ENCODE data around the gene KCNJ12. TPM values are rescaled to one million over a fixed set of nuclear protein-coding genes. Genes with fewer than 3 reads are reported as not detected.
"Not testable (repeated sequence)": the region's sequence is repeated elsewhere in the genome, so short reads cannot be mapped to it uniquely, and the experiment has no call there.

The KCNJ12 gene
- total RNA-seq, 1 donor from 2014 or later, result 0.51 TPM

DNA sequence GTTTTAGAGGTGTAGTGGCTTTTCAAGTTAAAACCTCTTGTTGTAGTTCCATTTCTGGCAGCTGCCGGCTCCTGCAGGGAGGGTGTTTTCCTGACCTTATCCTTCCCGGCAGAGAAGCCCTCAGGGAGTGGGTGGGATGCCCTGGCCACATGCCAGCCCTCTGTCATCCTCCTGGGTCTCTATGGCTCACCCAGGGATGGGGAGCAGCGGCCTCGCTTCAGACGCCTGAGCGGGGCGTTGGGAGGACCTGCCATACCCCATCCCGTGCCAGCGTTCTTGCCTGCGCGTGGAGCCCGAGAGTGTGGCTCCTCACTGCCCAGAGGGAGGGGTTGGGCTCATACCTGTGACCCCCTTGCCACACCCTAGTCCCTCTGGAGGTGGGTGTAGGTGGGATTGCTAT is 11.9 kb downstream of the KCNJ12 start:
- DNase-seq, result no peak

DNA sequence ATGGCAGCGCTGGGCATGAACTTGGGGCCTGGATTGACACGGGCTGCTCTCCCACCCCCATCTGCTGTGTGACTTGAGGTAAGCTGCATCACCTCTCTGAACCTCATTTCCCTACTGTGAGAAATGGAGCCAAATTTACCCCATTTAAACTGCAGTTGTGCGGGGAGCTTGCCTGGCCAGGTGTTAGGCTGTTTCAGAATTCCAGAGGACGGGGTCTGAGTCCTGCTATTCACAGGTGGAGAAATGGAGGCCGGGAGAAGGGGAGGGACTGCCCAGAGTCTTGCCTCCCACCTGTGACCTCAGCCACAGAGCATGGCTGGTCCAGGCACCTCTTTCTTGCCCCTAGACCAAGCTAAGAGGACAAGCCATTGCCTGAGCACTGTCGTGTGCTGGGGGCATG is 12.8 kb downstream of the KCNJ12 start:
- DNase-seq, result no peak

DNA sequence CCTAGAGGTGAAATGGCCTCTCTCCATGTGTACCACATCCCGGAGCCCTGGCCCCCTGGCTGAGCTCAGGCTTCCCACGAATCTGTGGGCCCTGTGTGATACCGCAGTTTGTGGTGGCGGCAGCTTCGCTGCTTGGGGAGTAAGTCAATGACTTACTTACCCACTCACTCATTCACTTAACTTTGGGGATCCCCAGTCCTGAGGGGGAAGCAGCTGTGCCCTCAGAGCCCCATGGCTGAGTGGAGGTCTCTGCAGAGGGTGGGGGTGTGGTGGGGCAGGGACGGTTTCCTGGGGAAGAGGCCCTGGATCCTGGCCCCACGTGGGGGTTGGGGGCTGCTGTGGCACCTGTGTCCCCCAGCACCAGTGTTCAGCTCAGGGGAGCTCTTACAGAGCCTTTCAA is 13.2 kb downstream of the KCNJ12 start:
- no peak for DNase-seq

DNA sequence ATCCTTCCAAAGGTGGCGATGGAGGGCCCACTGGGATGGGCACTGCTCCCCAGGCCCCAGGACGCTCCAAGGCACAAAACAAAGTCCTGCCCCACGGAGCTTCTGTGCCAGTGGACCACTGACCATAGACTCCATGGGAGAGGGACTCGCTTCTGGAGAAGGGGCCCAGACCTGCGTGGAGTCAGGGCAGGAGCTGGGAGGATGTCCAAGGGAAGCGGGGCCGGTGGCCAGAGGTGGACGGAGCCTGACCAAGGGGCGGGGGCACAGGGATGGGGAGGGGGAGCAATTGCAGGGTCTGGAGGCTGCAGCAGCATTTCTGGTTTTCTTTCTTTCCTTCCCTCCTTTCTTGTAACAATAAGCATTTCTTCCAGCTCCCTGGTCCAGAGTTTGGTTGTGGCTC is 14.1 kb downstream of the KCNJ12 start:
- no peak for DNase-seq

DNA sequence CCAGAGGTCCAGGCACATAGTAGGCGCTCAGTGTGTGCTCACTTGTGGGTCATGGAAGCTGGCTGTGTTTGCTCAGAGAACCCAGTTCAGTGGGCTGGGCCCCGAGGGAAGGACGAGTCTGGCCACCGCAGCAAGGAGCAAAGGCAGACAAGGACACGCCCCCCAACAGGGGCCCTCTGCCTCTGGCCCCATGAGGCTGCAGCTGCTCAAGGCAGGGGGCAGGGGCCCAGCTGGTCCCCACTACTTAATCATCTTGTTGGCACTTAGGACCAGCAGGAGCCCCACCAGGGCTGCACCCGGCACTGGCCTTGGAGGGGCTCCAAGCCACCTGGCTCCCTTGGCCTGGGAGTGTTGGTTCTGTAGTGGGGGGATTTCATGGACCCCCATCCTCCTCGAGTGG is 16.1 kb downstream of the KCNJ12 start:
- no peak for DNase-seq

DNA sequence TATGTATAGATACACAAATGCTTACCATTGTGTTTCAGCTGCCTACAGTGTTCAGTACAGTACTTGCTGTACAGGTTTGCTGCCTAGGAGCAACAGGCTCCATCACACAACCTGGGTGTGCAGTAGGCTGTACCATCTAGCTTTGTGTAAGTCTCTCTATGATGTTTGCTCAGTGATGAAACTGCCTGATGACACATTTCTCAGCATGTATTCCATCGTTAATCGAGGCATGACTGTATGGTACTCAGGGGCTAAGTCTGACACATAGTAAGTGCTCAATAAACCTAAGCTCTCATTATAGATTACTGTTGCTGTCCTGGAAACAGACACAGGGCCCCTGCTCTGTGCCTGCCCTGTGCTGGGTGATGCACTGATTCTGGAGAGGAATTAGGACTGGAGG is 18.1 kb downstream of the KCNJ12 start:
- DNase-seq, result no peak

DNA sequence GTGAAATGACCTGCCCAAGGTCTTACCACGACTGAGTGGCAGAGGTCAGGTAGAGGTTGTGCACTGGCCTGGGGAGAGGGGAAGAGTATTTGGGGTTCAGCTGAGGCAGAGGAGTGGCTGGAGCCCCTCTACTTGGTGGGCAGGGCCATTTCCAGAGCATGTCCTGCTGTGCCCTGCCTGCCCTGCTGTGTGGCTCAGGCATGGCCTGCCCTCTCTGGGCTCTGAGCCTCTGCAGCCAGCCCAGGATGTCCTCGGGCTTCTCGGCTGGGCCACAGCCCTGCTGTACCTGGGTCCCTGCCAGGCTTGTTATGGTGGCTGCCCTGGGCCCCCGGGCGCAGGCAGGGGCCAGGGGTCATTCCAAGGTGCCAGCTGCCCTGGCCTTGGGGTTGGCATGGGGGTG is 19.6 kb downstream of the KCNJ12 start:
- DNase-seq, result no peak

DNA sequence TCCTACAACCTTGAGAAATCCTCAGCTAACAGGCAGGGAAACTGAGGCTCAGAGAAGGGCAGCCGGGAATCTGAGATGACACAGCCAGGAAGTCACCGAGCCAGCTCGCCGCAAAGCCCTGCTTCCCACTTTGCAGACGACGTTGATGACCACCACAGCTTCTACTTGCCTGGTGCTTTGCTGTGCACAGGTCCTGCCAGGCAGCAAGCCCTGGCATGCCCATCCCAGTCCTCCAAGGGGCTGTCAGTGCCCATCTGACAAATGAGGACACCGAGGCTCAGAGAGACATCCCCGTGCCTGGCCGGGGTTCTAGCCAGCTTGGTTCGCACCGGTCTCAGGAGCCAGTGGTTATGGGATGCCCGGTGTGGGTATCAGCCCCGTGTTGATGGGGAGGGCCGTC is 20.1 kb downstream of the KCNJ12 start:
- DNase-seq, result no peak

DNA sequence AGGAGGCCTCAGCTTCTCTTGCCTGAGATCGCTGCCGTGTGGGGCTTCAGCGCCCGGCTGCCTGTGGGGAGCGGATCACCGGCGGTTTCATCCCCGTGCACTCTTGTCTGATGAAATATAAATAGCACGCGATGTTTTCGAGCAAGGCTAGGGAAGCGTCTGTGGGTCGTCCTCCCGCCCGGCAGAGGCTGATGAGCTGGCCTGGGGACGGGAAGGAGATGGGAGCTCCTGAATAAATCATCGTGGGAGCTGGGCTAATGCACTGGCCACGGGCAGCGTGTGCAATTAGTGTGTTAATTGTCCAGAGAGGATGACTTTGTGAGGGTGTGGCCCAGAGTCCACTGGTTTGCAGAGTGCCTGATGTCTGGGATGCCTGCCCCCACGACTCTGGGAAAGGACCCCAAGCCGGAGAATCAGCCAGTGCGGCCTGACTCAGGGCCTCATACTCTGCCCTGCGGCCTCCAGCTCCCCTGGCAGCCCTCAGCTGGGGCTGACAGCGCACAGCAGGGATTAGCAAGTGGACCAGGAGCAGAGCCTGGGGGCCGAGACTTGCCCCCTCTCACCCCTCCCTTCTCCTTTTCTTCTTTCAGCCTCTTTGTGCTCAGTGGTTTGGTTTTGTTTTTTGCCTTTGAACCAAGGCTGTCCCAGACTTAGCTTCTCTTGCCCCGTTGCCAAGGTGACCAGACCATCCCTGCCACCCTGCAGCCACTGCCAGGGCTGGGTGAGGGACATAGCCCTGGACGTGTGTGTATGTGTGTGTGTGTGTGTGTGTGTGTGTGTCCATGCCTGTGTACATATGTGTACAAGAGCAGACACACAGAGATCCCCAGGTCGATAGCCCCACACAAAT is 21.4 kb downstream of the KCNJ12 start:
- DNase-seq, result no peak

DNA sequence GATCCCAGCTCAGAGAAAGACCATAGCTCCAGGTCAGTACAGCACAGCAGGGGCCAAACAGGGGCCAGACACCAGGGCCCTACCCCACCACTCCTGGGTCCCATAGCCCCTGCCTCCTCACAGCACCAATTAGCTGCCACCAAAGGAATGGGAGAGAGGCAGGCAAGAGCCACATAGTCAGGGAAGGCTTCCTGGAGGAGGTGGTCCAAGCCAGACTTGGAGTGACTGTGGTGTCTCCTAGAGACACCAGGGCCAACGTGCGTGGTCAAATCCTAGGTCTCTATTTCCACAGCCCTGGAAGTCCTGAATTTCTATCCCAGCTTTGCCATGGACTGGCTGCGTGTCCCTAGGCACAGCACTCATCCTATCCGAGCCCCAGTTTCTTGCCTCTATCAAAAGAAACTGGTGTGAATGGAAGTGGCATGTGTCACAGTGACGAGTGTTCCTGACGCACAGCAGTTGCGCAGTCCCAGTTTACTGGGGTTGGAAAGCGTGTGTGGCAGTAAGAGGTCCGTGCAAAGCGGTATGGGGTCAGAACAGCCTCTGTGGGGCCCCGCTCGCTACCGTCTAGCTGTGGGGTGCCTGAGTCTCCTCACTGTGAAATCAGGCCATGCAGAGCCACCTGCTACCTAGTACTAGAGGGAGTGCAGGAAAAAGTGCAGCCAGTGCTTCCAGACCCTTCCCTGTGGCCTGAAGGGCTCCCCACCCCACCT is 23.5 kb downstream of the KCNJ12 start:
- DNase-seq, result no peak

DNA sequence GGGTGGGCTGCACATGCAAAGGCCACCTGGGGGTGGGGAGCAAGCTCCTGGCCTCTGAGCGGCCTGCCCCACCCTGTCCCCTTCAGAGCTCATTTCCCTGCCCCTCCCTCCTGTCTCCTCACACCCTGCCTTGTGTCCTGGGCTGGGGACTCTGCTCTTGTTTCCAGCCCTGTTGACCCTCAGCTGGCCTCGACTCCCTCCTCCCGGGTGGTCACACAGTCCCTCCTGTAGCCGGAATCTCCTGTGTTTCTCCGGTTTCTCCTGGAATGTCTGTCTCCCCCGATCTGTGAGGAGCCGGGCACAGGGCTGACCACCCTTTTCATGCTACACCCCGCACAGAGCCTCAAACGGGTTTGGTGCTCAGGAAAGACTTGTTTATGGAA is 24.0 kb downstream of the KCNJ12 start:
- DNase-seq, result not testable (repeated sequence)

DNA sequence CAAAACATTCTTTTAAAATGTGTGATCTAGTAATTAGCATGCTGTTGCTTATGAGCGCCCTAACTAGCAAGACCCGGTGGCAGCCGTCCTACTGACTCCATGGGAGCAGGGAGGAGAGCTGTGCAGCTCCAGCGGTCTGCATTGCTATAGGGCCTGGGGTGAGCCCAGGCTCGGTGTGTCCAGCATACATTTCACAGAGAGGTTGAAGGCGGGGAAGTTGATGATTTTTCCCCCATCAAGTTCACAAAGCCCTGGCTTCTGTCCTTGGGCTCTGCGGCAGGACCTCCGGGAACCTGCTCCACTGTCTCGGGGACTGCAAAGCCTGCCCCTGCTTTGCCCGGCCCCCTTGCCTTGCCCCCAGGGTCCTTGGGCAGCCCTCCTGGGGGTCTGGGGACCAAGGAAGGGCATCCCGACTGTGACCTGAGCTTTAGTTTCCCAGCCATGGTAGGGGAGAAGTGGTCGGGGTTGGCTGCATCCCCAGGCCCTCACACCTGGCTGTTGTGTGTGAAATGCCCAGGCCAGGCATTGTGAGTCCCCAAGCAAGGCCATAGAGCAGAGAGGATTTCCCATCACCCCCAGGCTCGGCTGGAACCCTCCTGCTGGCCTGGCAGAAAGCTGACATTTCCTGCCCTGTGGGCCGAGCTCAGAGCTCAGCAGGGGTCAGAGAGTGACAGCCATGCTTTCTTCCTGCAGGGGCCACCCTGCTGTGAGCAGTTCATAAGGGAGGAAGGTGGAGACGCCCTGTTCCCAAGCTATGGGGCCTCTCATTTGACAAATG is 24.8 kb downstream of the KCNJ12 start:
- no peak for DNase-seq

DNA sequence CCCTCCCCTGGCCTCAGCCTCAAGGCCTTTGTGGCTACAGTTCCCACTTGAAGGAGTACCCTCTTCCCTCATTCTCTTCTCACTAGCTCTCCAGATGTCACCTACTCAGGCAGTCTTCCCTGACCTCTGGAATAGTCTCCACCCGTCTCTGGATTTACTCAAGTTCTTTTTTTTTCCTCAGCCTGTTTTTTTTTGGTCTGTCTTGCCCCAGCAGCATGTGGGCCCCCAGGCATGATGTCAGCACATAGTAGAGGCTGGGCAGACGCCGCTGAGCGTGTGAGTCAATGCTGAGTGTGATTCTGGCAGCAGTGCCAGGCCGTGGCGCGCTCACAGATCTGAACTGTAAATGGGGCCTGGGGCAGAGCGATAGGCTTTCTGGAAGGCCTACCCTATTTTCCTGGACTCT is 26.0 kb downstream of the KCNJ12 start:
- peak; percentile 62 for DNase-seq

DNA sequence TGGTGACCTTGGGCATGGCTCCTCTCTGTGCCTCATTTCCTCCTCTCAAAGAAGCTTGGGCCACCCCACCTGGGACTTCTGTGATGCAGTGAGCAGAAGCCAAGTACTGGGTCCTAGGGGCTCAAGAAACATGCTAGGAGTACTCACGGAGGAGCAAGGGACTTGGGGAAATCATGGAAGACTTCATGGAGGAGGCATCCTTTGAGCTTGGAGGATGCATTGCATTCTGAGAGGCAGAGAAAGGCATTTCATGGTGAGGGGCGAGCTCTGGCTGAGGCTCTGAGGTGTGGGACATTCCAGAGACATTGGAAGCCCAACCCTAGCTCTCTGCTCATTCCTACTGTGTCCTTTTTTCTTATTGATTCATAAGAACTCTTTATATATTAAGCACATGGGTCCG is 26.8 kb downstream of the KCNJ12 start:
- DNase-seq, result not testable (repeated sequence)

DNA sequence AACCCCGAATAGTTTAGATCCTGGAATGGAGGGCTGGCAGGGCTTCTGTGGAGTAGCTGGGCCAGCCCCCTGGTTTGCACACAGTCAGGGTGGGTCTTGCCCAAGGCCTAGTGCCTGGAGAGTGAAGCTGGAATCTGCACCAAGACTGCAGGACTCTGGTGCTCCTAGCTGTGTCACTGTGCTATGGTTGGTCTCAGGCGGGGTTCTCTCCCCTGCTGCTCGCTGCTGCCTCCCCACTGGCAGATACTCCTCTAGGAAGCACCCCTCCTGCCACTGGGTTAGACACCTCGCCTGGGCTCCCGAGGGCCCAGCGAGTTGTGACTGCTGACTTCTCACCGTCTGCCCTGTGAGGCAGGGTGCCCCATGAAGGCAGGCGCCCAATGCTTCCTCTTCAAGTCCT is 27.9 kb downstream of the KCNJ12 start:
- not testable (repeated sequence) for DNase-seq

DNA sequence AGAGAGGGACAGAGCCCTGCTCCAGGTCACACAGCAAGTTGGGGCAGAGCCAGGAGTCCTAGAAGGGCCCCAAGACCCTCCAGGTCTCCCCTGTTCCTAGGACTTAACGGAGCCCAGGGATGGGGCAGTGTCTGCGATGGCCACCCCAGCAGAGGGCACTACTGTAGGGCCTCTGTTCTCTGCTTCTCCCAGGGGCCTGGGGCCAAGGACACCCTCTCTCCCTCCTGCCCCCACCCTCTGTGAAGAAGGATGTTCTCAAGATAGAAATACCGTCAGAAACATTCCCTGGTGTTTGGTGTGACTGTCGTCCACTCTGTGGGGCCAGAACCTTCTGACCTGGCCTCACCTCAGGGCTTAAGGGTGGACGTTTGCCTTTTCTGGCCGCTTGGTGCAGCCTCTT is 28.4 kb downstream of the KCNJ12 start:
- DNase-seq, result not testable (repeated sequence)

DNA sequence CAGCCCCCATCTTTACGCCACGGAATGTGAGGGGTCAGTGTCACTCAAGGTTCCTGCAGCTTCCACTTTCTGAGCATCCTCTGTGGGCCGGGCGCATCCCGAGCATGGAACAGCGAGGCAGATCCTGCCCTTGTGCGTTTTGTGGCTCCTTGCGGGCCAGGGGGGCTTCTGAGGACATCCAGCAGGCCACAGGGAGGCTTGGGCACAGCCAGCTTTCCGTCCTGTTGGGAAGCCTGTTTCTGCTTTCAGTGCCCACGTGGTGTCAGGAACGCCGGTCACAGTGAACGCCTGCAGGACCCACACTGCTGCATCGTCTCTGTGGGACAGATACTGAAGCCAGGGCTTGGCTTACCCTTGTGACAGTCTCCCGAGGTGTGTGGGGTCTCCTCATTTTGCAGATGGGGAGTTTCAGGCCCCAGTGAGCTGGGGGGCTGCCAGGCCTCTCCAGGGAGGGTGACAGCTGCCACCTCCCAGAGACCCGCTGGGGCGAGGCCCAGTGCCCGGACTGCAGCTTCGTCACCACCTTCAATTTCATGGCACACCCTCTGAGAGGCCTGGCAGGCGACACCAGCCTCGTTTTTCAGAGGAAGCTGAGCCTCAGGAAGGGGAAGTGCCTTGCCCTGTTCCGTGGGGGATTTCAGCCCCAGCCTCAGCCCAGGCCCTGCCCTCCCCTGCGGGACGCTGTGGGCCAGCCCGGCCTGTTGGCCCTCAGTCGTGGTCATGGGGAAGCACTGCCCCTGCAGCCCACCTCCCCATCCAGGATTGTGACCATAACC is 29.0 kb downstream of the KCNJ12 start:
- not testable (repeated sequence) for DNase-seq

DNA sequence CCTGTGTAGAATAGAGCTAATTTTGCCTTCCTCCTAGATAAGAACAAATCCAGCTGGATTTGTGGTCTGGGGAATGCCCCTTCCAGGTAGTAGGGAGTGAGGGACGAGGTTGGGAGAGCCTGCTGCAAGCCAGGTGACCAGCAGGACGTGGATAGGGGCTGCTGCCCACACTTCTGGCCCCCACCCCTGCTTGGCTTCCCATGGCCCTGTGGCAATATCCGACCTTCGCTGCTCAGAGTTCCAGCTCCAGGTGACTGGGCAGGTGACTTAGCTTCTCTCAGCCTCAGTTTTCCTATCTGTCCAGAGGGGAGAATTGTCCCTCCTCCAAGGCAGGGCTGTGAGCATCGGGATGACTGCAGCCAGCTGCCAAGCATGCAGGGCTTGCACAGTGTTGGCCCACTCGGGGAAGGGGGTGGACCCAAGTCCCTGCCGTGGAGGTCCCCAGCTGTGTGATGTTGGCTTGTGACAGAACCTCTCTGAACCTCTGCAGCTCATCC is 29.8 kb downstream of the KCNJ12 start:
- DNase-seq, result not testable (repeated sequence)

DNA sequence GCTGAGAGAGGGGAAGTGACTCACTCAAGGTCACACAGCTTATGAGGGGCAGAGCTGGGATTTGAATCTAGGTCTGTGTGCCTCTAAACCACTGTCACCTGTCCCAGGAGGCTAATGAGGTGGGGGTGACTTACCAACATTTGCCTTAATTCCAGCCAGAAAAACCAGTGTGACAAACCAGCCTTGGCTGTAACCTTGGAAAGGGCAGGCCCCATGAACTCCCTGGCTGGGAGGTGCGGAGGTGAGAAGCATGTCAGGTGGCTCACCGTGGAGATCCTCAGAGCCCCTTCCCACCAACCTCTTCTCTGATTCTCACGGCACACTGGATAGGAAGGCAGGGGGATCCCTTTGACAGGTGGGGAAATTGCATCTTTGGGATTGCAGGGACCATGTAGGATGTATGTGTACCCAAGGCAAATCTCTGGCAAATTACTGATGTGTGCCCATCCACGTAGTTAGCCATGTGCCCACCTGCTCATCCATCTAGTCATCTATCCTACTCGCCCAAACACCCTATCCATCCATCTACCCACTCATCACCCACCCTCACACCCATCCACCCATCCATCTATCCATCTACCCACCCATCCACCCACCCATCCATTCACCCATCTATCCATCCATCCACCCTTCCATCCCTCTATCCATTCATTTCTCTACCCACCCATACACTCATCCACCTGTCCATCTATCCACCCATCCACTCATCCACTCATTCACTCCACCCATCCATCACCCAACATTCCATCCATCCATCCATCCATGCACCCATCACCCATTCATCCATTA is 30.7 kb downstream of the KCNJ12 start:
- not testable (repeated sequence) for DNase-seq

DNA sequence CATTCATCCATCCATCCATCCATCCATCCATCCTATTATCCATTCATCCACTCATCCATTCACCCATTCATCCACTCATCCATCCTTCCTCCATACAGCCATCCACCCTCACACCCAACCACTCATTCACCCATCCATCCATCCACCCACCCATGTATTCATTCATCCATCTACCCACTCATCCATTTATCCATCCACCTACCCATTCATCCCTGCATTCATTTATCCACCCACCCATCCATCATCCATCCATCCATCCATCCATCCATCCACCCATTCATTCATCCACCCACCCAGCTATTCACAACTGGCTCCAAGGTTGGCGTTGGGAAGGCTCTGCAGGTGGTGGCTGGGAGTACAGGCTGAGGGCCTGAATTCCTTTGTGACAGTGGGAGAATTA is 31.6 kb downstream of the KCNJ12 start:
- not testable (repeated sequence) for DNase-seq

DNA sequence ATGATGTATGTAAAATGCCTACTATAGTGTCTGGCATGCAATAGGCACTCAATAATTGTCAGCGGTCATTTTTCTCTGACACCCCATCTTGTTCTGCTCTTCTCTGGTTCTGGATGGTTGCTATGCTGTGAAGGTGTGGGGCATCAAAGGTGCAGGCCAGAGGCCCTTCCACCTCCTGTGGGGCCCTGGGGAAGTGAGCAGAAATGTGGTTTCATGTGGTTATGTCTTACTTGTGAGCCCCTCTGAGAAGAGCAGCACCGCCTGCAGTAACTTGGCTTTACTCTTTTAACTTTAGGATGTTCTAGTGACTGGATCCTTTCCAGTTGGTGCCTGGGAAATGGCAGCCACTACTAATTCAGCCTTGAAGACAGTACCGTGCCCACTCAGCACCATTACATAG is 32.1 kb downstream of the KCNJ12 start:
- DNase-seq, result not testable (repeated sequence)

Data from dermis blood vessel endothelial cell (primary cell).